IMR-90 (cell line): ENCODE results near the gene RIPOR2. TPM values are rescaled to one million over a fixed set of nuclear protein-coding genes. Genes with fewer than 3 reads are reported as not detected.

Source experiments
- ATAC-seq: fragments of 200-7000 bp; cut with Tn5 transposase; 2 replicates; pipeline ENCODE4 v1.9.1; 2020; ENCODE audit warnings: low read depth, mild to moderate bottlenecking, moderate library complexity
- BruUV-seq: library from RNA; stranded (reverse); fragments of 400-500 nt; replicated peaks from 2 replicates; lab custom pipeline; 2021; lab: Mats Ljungman, UMichigan
- CTCF ChIA-PET: fragments of 300-600 bp; formaldehyde crosslinking; extraction: SDS; loops from one replicate; lab custom pipeline; 2021; ENCODE audit warnings: antibody characterized with exemption; lab: Yijun Ruan, JAX
- POLR2A ChIA-PET: fragments of 300-600 bp; sonication (Branson Sonifier 250); formaldehyde crosslinking; loops from one replicate; lab custom pipeline; 2022; ENCODE audit warnings: antibody characterized with exemption; ENCODE audit not compliant: unreplicated experiment; lab: Charles Lee
- DNase-seq: peaks from one replicate; pipeline ENCODE4 v3.0.0; 2013
- H2AFZ ChIP-seq: replicated peaks from 2 replicates; pipeline ENCODE3; 2013; ENCODE audit warnings: low read length, mild to moderate bottlenecking; ENCODE audit not compliant: poor library complexity
- H2AK5ac ChIP-seq: 2 replicates; pipeline ENCODE4 v1.6.1; 2013; ENCODE audit warnings: low read depth, low read length, inconsistent platforms
- H2AK9ac ChIP-seq: replicated peaks from 2 replicates; pipeline ENCODE3; 2013; ENCODE audit warnings: mild to moderate bottlenecking, low read depth, low read length, moderate library complexity; ENCODE audit not compliant: poor library complexity
- H2BK120ac ChIP-seq: 2 replicates; pipeline ENCODE4 v1.6.1; 2013; ENCODE audit warnings: low read depth, low read length, inconsistent platforms
- H2BK15ac ChIP-seq: 3 replicates; pipeline ENCODE4 v1.6.1; 2013; ENCODE audit warnings: low read depth, low read length, inconsistent platforms
- H2BK20ac ChIP-seq: 2 replicates; pipeline ENCODE4 v1.6.1; 2013; ENCODE audit warnings: low read depth, mild to moderate bottlenecking, inconsistent platforms, low read length, moderate library complexity
- H2BK5ac ChIP-seq: 2 replicates; pipeline ENCODE4 v1.6.1; 2013; ENCODE audit warnings: mild to moderate bottlenecking, low read depth, low read length, inconsistent platforms; ENCODE audit not compliant: poor library complexity, severe bottlenecking
- H3K14ac ChIP-seq: replicated peaks from 2 replicates; pipeline ENCODE4 v1.6.1; 2013; ENCODE audit warnings: low read depth, low read length, inconsistent platforms
- H3K18ac ChIP-seq: 2 replicates; pipeline ENCODE4 v1.6.1; 2013; ENCODE audit warnings: low read depth, low read length, control low read depth
- H3K23ac ChIP-seq: 2 replicates; pipeline ENCODE4 v1.6.1; 2013; ENCODE audit warnings: low read depth, low read length, inconsistent platforms
- H3K27ac ChIP-seq: 2 replicates; pipeline ENCODE4 v1.5.1; 2013; ENCODE audit warnings: mild to moderate bottlenecking, control low read depth, low read length; ENCODE audit not compliant: insufficient read depth
- H3K27me3 ChIP-seq: 2 replicates; pipeline ENCODE4 v1.6.1; 2013; ENCODE audit warnings: low read length; ENCODE audit not compliant: control insufficient read depth, insufficient read depth
- H3K36me3 ChIP-seq: 2 replicates; pipeline ENCODE4 v1.6.1; 2013; ENCODE audit warnings: low read length, mixed read lengths; ENCODE audit not compliant: control insufficient read depth, insufficient read depth
- H3K4ac ChIP-seq: 2 replicates; pipeline ENCODE4 v1.6.1; 2013; ENCODE audit warnings: low read depth, low read length, inconsistent platforms
- H3K4me1 ChIP-seq: 2 replicates; pipeline ENCODE4 v1.6.1; 2013; ENCODE audit warnings: low read length, mixed read lengths; ENCODE audit not compliant: control insufficient read depth, insufficient read depth
- H3K4me2 ChIP-seq: 2 replicates; pipeline ENCODE4 v1.6.1; 2013; ENCODE audit warnings: low read depth, mild to moderate bottlenecking, control low read depth, low read length, moderate library complexity
- H3K4me3 ChIP-seq: 2 replicates; pipeline ENCODE4 v1.5.1; 2013; ENCODE audit warnings: low read depth, mild to moderate bottlenecking, control low read depth, low read length, moderate library complexity; ENCODE audit not compliant: insufficient read depth
- H3K56ac ChIP-seq: 2 replicates; pipeline ENCODE4 v1.6.1; 2013; ENCODE audit warnings: low read length, inconsistent platforms; ENCODE audit not compliant: insufficient read depth; ENCODE audit errors: extremely low read depth
- H3K79me1 ChIP-seq, 2 experiments: 2 replicates each; pipeline ENCODE4 v1.6.1; 2013; ENCODE audit warnings: low read length in 2 of 2, inconsistent platforms in 1 of 2, low read depth in 1 of 2
- H3K9ac ChIP-seq: 2 replicates; pipeline ENCODE4 v1.6.1; 2013; ENCODE audit warnings: low read depth, low read length, control low read depth
- H3K9me1 ChIP-seq: 2 replicates; pipeline ENCODE4 v1.6.1; 2013; ENCODE audit warnings: low read length, inconsistent platforms; ENCODE audit not compliant: insufficient read depth
- H3K9me3 ChIP-seq: 2 replicates; pipeline ENCODE4 v1.6.1; 2013; ENCODE audit warnings: low read length; ENCODE audit not compliant: control insufficient read depth, insufficient read depth
- H4K20me1 ChIP-seq: 2 replicates; pipeline ENCODE4 v1.6.1; 2013; ENCODE audit warnings: low read length, inconsistent platforms; ENCODE audit not compliant: insufficient read depth
- H4K5ac ChIP-seq: 2 replicates; pipeline ENCODE4 v1.6.1; 2013; ENCODE audit warnings: mild to moderate bottlenecking, low read depth, low read length, control low read depth
- H4K8ac ChIP-seq, 2 experiments: 2 replicates each; pipeline ENCODE4 v1.6.1; 2013; ENCODE audit warnings: low read depth in 2 of 2, low read length in 2 of 2, control low read depth in 1 of 2, inconsistent platforms in 1 of 2
- H4K91ac ChIP-seq: 2 replicates; pipeline ENCODE4 v1.6.1; 2013; ENCODE audit warnings: low read depth, low read length, inconsistent platforms; ENCODE audit not compliant: insufficient read depth
- CHD1 ChIP-seq: IDR thresholded peaks from 2 replicates; pipeline ENCODE4 v1.6.1; 2012; ENCODE audit warnings: low read depth, low read length, improper control_type of control experiment
- CTCF ChIP-seq: conservative IDR thresholded peaks from 2 replicates; pipeline ENCODE4 v1.5.1; 2012; ENCODE audit warnings: mild to moderate bottlenecking, low read depth, low read length, improper control_type of control experiment
- MAFK ChIP-seq: IDR thresholded peaks from 2 replicates; pipeline ENCODE4 v1.6.1; 2012; ENCODE audit warnings: low read depth, low read length, improper control_type of control experiment
- POLR2A ChIP-seq: IDR thresholded peaks from 2 replicates; pipeline ENCODE4 v1.6.1; 2012; ENCODE audit warnings: mild to moderate bottlenecking, low read depth, low read length
- dilution Hi-C: fragments of 300-500 bp; cut with HindIII; formaldehyde crosslinking; loops from one replicate; pipeline ENCODE4 v1.14.3; 2018; ENCODE audit warnings: low sequenced_read_pairs; ENCODE audit not compliant: unreplicated experiment
- in situ Hi-C: fragments of 300-500 bp; cut with MboI; formaldehyde crosslinking; loops from 3 replicates; pipeline ENCODE4 v1.14.3; 2019; ENCODE audit warnings: low sequenced_read_pairs, inconsistent platforms, mixed read lengths
- intact Hi-C: fragments of 100-400 bp; cut with micrococcal nuclease; formaldehyde crosslinking; loops from 2 replicates; pipeline ENCODE4 v1.10.0; 2022
- polyA plus RNA-seq, 3 experiments: library from polyadenylated mRNA; depleted of rRNA; stranded (reverse); fragments of >200 nt; gene quantifications; 2 replicates each; pipeline ENCODE4 v1.2.3, GENCODE V29; 2012; ENCODE audit warnings: low replicate concordance in 1 of 3
- total RNA-seq: library from RNA; depleted of rRNA; stranded (reverse); fragments of >200 nt; gene quantifications from 2 replicates; pipeline ENCODE4 v1.2.3, GENCODE V29; 2012

RIPOR2 gene
- total and polyA plus RNA-seq, 2 of the 4 experiments (the other 2 are of a cell fraction): 1.1 to 1.2 TPM

GRCh38 chr6:24925661-24926060 is 10.1 kb downstream of the RIPOR2 start:
- no peak overlapping the region for H3K4ac ChIP-seq
- H3K79me1 ChIP-seq: no peaks in the 10 kb centered on the region
- no peak overlapping the region for H3K56ac ChIP-seq
- no peak overlapping the region for H2AK5ac ChIP-seq
- no peak overlapping the region for H2AK9ac ChIP-seq
- H3K27ac ChIP-seq: no peak overlapping the region
- peaks cover 13% of the 10 kb centered on the region for H3K4me1 ChIP-seq
- DNase-seq (no peak), ATAC-seq (no peak)
- intact Hi-C loops (no loop called here), dilution Hi-C loops (no loop called here), in situ Hi-C loops (no loop called here)
- no peak overlapping the region for H3K4me3 ChIP-seq
- no peak overlapping the region for H3K18ac ChIP-seq
- H4K8ac ChIP-seq: no peak overlapping the region
- no peaks in the 10 kb centered on the region for H3K27me3 ChIP-seq
- H2BK15ac ChIP-seq: no peak overlapping the region
- no peak overlapping the region for H2BK5ac ChIP-seq
- H4K91ac ChIP-seq: no peak overlapping the region
- no peak overlapping the region for H2BK20ac ChIP-seq
- BruUV-seq: no TSS peak
- ChIA-PET CTCF (interaction anchor here (0.8 to 1.2 kb wide), 4 partner anchors 11 to 65 kb away, joined by 3 to 5 read pairs (median 4); no protein-coding TSS in a partner anchor), POLR2A (interaction anchor here (0.6 to 0.7 kb wide), 2 partner anchors 10 to 384 kb away, joined by 3 read pairs; no protein-coding TSS in a partner anchor)
- TF ChIP-seq CTCF (no peak), MAFK (no peak), POLR2A (no peak), CHD1 (no peak)
- no peak overlapping the region for H2AFZ ChIP-seq
- peaks cover 9% of the 10 kb centered on the region for H3K9me1 ChIP-seq
- no peak overlapping the region for H3K14ac ChIP-seq
- no peaks in the 10 kb centered on the region for H4K20me1 ChIP-seq
- H3K9me3 ChIP-seq: no peaks in the 10 kb centered on the region
- no peak overlapping the region for H3K23ac ChIP-seq
- no peak overlapping the region for H2BK120ac ChIP-seq
- H3K9ac ChIP-seq: no peak overlapping the region
- no peak overlapping the region for H4K5ac ChIP-seq
- H3K36me3 ChIP-seq: no peaks in the 10 kb centered on the region
- no peak overlapping the region for H3K4me2 ChIP-seq
